HG03442 (cell line): Measurements from ENCODE around the gene MLN.

Experiments
- ATAC-seq: cut with Tn5 transposase; IDR thresholded peaks from one replicate; pipeline ENCODE4 v1.9.1; 2021; ENCODE audit warnings: mild to moderate bottlenecking, moderate library complexity; ENCODE audit not compliant: unreplicated experiment

The MLN gene

DNA sequence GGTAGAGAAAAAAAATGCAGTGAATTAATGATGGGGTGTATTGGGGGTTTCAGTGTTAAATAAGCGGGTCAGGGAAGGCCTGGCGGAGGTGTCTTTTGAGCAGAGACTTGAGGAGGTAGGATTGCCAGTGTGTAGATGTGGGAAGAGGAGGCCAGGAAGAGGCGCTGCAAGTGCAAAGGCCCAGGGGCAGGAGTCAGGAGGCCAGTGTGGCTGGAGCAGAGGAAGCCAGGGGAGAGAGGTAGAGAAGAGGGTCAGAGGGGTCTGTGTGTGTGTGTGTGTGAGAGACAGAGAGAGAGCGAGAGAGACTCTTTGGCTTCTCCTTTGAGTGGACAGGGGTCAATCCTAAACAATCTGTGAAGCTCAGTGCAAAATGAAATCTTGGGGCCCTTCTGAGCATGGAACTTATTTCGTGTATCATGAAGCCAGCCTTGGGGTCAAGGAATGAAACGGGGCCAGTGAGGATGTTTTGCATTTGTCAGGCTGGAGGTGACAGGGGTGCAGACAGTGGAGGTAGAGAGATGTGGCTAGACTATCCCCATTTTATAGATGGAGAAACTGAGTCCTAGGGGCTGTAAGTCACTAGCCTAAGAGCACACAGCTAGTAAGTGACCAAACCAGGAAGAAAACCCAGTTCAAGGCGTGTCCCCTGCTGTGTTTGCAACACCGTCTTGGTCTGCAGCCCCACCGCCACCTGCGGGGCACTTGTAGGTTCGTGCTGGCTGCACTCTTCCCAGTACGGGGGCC is 47.4 kb downstream of the MLN start:
- no peak for ATAC-seq

DNA sequence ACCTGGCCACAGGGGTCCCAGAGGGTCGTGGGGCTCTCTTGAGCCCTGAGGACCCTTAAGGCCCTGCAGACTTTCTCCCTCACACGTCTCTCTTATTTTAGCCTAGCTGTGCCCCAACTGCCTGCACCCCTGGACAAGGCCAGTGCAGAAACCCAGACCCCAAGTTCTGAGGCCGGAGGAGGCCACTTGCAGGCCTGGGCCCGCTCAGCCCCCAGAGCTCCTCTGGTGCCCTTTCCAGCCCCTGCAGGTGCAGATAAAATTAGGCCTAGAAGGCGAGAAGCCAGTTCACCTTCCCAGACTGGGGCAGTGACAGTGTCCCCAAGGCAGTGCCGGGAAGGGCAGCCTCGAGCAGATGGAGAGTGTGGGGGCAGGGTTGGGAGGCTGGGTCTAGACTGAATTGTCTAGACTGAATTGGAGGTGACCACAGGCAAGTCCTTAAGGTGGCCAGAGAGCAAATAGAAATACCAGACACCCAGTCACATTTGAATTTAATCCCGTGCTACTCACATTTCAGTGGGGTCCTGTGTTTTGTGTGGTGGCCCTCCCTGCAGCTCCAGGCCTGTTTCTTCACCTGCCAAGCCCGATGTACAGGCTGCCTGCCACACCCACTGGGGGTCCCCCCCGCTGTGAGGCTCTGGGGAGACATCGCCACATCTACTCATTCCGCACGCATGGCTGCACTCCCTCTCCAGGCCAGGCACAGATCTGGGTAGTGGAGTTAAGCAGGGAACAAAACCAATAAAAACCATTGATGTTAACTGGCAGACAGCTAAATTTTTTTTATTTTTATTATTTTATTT is 48.5 kb downstream of the MLN start:
- no peak for ATAC-seq

DNA sequence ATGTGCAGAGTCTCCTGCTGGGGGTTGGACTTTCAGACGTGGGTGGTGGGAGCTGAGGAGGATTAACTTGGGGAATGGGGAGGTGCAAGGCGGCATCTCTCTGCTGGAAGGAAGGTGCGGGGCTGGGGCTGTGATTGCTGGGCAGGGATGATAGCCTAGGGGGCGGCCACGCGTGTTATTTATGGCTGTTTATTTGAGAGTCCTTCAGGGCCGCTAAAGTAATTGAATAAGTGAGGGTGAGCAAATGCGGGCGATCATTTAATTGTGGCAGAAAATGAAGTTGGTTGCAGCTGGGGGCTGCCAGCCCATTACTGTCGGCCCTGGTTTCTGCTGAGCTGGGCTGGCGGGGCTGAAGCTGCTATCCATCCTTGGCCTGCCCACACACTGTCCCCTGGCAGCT is 49.6 kb downstream of the MLN start:
- ATAC-seq = no peak

DNA sequence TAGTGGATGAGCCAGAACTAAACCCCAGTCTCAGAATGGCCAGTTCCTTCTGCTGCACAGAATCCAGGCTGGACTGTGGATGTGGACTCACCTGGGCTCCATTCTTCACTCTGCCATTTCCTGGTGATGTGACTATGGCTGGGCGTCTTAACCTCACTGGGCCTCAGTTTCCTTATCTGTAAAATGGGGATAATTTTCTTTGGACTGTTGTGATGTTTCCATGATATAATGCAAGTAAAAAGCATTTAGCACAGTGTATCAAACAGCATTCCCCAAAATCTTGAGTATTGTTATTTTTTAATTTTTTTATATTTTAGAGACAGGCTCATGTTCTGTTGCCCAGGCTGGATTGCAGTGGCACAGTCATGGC is 51.2 kb downstream of the MLN start:
- no peak for ATAC-seq

DNA sequence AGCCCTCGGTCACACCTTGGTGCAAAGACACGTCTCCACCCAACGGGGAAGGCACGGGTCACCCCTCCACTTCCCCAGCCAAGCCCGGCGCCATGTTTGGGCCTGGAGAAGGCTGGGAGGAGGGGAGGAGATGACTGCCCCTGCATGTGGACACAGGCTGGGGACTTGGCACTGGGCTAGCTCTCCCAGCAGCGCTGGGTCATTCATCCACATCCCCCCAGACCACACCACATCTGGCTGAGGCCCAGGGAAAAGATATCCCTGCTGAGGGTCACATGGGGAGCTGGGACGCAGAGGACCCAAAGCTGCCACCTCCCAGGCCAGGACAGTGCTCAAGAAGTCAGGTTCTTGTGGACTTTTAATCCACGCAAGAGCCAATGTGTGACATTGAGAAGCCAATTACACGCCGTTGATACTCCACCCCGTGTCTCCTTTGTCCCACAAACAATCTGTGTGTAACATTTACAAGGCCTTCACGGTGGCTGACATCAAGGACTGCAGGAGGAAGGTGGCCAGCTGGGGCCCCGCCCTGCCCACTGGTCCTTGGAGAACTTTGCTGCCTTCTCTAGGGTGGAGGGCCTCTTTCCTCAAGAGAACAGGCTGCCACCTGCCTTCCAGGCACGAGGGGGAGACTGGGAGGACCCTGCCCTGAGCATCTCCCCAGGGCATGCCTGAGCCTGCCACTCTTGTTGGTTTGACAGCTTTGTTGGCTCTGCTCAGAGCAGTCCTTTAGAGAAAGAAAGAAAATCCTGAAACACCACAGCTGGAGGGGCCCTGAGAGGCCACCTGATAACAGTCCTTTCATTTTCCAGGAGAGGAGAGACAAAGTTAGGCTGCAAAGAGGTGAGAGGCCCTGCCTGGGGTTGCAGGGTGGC is 51.8 kb downstream of the MLN start:
- no peak for ATAC-seq

DNA sequence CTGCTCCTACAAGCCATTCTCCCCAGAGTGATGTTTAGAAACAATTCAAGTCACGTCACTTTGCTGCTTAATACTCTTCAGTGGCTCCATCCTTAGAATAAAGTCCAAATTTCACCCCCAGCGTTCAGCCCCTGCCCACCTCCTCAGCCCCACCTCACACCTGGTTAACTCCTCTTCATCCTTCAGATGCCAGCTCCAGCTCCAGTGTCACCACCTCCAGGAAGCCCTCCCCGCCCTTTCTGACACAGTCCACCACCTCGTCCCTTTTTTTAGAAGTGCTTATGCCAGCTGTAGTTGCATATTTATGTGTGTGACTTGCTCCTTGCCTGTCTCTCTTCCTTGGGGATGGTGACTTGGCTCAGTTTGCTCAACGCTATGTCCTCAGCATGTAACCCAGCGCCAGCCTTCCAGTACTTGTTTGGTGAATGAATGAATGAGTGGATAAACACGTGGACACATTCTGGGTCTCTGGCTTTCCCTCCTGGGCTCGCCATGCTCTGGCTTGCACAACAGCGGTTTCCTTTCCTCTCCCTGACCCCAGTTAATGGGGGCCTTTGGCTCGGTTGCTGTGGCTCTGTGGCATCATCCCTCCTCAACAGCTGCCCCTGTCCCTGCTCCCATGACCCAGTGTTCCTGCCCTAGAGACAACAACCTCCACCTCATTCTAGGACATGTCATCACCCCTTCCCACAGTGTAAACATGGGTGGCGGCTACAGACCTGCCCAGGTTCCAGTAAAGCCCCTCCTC is 53.4 kb downstream of the MLN start:
- no peak for ATAC-seq

DNA sequence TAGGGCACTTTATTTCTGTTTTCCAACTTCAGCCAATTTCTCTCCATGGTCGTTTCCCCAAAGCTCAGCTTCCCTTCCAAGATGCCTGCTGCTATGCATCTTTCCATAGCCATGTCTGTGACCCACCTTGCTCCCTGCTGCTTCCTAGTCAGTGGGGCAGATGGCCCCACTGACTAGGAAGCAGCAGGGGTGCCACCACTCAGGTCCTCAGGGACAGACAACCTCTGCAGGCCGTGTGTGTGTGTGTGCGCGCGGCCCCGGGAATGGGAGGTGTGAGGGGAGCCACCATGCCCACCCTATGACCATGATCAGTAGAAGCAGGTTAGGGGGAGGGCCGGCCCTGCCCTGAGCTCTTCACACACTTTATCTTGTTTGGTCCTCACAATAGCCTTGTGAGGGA is 54.4 kb downstream of the MLN start:
- no peak for ATAC-seq

DNA sequence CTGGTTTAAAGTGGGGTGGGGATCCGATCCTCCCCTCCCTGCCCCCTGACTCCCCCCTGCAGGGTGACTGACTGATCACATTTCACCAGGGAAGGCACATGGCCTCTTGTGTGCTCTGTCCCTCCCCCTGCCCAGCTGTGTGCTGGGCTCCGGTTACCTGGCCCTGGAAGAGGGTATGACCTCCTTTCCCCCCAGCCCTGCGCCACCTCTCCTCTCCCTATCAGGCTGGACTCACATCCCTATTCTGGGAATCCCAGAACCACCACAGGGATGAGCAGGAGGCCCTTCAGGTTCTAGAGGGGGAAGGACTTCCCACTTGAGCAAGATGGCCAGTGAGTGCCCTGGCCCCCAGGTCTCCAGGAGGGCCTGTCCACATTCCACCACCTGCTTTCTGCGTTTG is 55.0 kb downstream of the MLN start:
- no peak for ATAC-seq

DNA sequence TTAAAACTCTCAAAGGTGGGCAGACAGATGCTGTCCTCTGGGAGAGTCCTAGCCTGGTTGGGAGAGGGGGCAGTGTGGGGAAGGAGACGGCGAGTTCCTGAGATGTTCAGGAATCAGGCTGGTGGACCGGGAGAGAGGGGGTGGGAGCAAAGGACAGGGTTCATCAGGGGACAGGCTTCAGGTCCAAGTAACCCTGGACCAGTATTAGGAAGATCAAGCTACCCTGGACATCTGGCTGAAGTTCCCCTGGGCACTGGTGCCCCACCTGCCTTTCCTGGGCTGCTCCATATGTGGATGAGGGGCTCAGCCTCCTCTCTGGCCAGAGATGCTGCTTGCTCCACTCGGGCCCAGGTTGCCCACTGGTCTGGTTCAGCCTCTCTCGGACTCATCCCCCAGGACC is 56.0 kb downstream of the MLN start:
- no peak for ATAC-seq

DNA sequence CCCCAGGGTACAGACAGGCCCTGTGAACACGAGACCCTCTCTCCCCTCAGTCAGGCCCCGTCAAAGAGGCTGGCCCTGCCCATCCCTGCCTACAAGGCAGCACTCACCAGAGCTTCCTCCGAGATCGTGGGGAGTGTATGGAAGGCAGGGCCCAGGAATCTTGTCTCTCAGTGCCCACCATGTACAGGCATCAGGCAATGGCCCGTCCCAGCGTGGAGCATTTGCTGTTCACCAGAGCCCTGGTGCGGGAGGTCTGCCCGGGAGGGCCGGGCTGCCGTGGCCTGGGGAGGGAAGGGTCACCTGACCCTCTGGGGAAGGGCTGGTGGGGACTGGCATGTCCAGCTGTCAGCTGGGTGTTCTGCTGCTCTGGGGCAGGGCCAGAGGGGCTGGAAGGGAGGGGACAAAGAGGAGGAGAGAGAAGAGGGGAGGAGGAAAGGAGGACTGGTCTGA is 57.1 kb downstream of the MLN start, which contains the start of gene IP6K3:
Gene IP6K3 (minus strand): TSS at position 255 of the 450 bp plus-strand sequence. CDS start 11,429 bp downstream, outside the sequence.
- ATAC-seq = no peak

DNA sequence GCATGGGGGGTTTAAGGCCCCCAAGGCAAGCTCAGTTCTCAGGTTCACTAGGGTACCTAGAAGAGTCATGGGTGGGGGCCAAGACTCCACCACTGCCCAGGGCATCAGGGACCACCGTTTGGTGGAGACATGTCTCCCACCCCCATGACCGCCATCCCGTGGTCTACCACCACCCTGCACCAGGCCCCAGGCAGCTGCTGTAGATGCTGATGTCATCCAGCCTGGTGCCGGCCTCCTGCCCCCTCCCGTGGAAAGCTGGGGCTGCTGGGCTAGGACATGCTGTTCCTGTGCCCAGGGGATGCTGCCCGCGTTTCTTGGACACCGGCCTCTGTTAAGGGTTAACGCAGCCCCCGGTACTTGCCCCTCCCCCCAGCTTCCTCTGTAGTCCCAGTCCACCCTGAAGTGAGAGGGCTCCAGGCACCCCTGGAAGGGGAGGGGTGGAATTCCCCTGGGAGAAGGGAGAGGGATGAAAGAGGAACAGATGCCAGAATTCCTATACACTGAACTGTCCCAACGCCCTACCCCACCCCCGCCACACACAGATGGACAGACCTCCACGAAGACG is 57.7 kb downstream of the MLN start:
- no peak for ATAC-seq

DNA sequence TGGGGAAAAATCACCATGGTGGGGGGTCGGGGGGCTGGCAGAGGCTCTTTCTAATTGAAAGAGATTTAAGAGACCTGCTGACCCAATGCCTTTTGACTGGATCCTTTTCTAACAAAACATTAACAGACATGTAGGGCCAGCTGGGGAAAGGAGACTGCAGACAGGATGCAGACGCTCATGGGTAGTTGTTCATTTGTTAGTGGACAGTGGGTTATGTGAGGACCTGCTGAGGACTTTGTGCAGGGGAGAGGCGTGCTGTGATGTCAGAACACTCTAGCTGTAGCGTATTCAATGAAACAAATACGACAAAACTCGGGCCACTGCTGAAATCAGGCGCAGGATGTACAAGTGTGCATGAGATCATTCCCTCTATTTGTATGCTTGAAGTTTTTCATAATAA is 58.3 kb downstream of the MLN start:
- ATAC-seq = no peak

DNA sequence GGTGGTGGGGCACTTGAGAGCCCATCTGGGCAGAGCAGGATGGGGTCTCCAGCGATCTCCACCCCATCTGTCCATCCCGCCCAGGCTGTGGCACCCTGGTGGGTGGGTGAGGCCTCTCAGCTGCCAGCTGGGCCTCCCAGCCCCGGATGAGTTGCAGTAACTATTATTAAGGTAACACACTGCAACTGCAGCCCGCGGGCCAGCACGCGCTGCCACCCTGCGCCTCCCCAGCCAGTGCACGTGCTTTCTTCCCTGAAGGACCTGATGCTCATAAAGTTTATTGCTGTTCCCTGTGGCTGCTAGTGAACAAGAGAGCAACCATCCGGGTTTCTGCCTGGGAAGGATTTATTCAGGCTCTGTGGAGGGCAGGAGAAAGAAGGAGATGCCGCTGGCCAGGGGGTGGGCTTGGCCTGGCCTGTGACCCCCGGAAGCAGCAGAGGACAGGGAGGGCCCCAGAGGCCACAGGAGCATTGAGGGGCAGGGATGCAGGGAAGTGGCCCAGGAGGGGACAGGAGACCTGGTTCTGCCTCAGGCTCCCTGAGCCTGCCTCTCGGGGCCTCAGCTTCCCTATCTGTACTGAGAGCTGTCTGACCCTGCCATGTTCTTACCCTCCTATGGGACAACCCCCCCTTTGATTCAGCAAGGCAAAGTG is 58.8 kb downstream of the MLN start:
- no peak for ATAC-seq
